Right lobe of liver (tissue), 4 donors: ENCODE measurements around the gene E2F6.

Experiments used
- CTCF ChIP-seq, 4 donors: fragments of 200-600 bp in 3 of 4; fragments of 450-650 bp in 1 of 4; IDR thresholded peaks; one replicate each; pipeline versions ENCODE4 v1.5.1 to v1.8.0; 2016 to 2022; ENCODE audit warnings: antibody characterized with exemption in 4 of 4, mild to moderate bottlenecking in 2 of 4
- POLR2A ChIP-seq: fragments of 450-650 bp; IDR thresholded peaks from one replicate; pipeline ENCODE4 v1.6.1; 2017; ENCODE audit warnings: antibody characterized with exemption, mild to moderate bottlenecking
- donor health status: DM: no; HTN: no; CAD: no.
- donor health status: DM: no; HTN: no; CAD: no.
- donor health status: DM: no; HTN: yes; CAD: no.

GRCh38 chr2:11422491-11422865 is 43.5 kb downstream of the E2F6 start:
- TF ChIP-seq CTCF (IDR thresholded peaks at IDR 0.05) (no peak), POLR2A (no peak)
